ENCODE measurements around the gene CACNB2. TPM values are rescaled to one million over a fixed set of nuclear protein-coding genes. Genes with fewer than 3 reads are reported as not detected.
"Not testable (repeated sequence)": the region's sequence is repeated elsewhere in the genome, so short reads cannot be mapped to it uniquely, and the experiment has no call there.

Gene CACNB2
- total RNA-seq, 1 donor from 2014 or later: 4.9 TPM

- DNase-seq (ENCODE audit: low spot score, unreplicated experiment): no peak
- TF ChIP-seq CTCF (IDR thresholded peaks at IDR 0.05; ENCODE audit: unreplicated experiment): no peak
- Mint-ChIP-seq H3K27me3 (peaks cover 33% of the 10 kb centered on the region), H3K36me3 (ENCODE audit: insufficient read depth) (no peaks in the 10 kb centered on the region), H3K4me1 (ENCODE audit: low read depth) (peaks cover 10% of the 10 kb centered on the region), H3K27ac (no peak overlapping the region), H3K4me3 (ENCODE audit: low read depth) (no peak overlapping the region), H3K9me3 (ENCODE audit: low read depth) (no peaks in the 10 kb centered on the region)
Observed at GRCh38 chr10:18144396-18144795, 4.2 kb downstream of the CACNB2 start.

- peaks cover 28% of the 10 kb centered on the region for H3K27me3 Mint-ChIP-seq
- no peak for DNase-seq (ENCODE audit: low spot score, unreplicated experiment)
- H3K36me3 Mint-ChIP-seq (ENCODE audit: insufficient read depth): no peaks in the 10 kb centered on the region
- H3K9me3 Mint-ChIP-seq (ENCODE audit: low read depth): no peaks in the 10 kb centered on the region
- TF ChIP-seq CTCF (IDR thresholded peaks at IDR 0.05; ENCODE audit: unreplicated experiment): no peak
- peaks cover 10% of the 10 kb centered on the region for H3K4me1 Mint-ChIP-seq (ENCODE audit: low read depth)
- H3K27ac Mint-ChIP-seq: no peak overlapping the region
- H3K4me3 Mint-ChIP-seq (ENCODE audit: low read depth): no peak overlapping the region
Observed at GRCh38 chr10:18144928-18145327, 4.7 kb downstream of the CACNB2 start.

GRCh38 chr10:18145652-18146051, 5.4 kb downstream of the CACNB2 start:
- Mint-ChIP-seq H3K27ac (no peak overlapping the region), H3K4me1 (ENCODE audit: low read depth) (peaks cover 10% of the 10 kb centered on the region), H3K27me3 (peaks cover 27% of the 10 kb centered on the region), H3K36me3 (ENCODE audit: insufficient read depth) (no peaks in the 10 kb centered on the region), H3K9me3 (ENCODE audit: low read depth) (no peaks in the 10 kb centered on the region), H3K4me3 (ENCODE audit: low read depth) (no peak overlapping the region)
- no peak for TF ChIP-seq CTCF (IDR thresholded peaks at IDR 0.05; ENCODE audit: unreplicated experiment)
- no peak for DNase-seq (ENCODE audit: low spot score, unreplicated experiment)

- no peak for TF ChIP-seq CTCF (IDR thresholded peaks at IDR 0.05; ENCODE audit: unreplicated experiment)
- DNase-seq (ENCODE audit: low spot score, unreplicated experiment): no peak
- no peaks in the 10 kb centered on the region for H3K36me3 Mint-ChIP-seq (ENCODE audit: insufficient read depth)
- peaks cover 4% of the 10 kb centered on the region for H3K27me3 Mint-ChIP-seq
- peaks cover 2% of the 10 kb centered on the region for H3K4me1 Mint-ChIP-seq (ENCODE audit: low read depth)
- H3K27ac Mint-ChIP-seq: no peak overlapping the region
- H3K4me3 Mint-ChIP-seq (ENCODE audit: low read depth): no peak overlapping the region
- no peaks in the 10 kb centered on the region for H3K9me3 Mint-ChIP-seq (ENCODE audit: low read depth)
Observed at GRCh38 chr10:18149196-18149800, 9.1 kb downstream of the CACNB2 start.

GRCh38 chr10:18151356-18151890, 11.2 kb downstream of the CACNB2 start:
- H3K36me3 Mint-ChIP-seq (ENCODE audit: insufficient read depth): no peaks in the 10 kb centered on the region
- DNase-seq (ENCODE audit: low spot score, unreplicated experiment): no peak
- H3K4me3 Mint-ChIP-seq (ENCODE audit: low read depth): no peak overlapping the region
- no peak for TF ChIP-seq CTCF (IDR thresholded peaks at IDR 0.05; ENCODE audit: unreplicated experiment)
- H3K27me3 Mint-ChIP-seq: no peaks in the 10 kb centered on the region
- no peaks in the 10 kb centered on the region for H3K9me3 Mint-ChIP-seq (ENCODE audit: low read depth)
- H3K27ac Mint-ChIP-seq: no peak overlapping the region
- no peaks in the 10 kb centered on the region for H3K4me1 Mint-ChIP-seq (ENCODE audit: low read depth)

GRCh38 chr10:18153381-18153780, 13.2 kb downstream of the CACNB2 start:
- not testable (repeated sequence) for H3K9me3 Mint-ChIP-seq (ENCODE audit: low read depth); H3K36me3 Mint-ChIP-seq (ENCODE audit: insufficient read depth); H3K27me3 Mint-ChIP-seq; DNase-seq (ENCODE audit: low spot score, unreplicated experiment); H3K27ac Mint-ChIP-seq; H3K4me1 Mint-ChIP-seq (ENCODE audit: low read depth); H3K4me3 Mint-ChIP-seq (ENCODE audit: low read depth)

Data from progenitor cell of endocrine pancreas (in vitro differentiated cells).